ENCODE data around the gene OR2T2. TPM values are rescaled to one million over a fixed set of nuclear protein-coding genes. Genes with fewer than 3 reads are reported as not detected.
"Not testable (repeated sequence)": the region's sequence is repeated elsewhere in the genome, so short reads cannot be mapped to it uniquely, and the experiment has no call there.

The OR2T2 gene
- total and polyA plus RNA-seq, 9 of the 15 experiments (the other 6 are each of a cell fraction or from before 2014, with no cell fraction given): not detected

DNA sequence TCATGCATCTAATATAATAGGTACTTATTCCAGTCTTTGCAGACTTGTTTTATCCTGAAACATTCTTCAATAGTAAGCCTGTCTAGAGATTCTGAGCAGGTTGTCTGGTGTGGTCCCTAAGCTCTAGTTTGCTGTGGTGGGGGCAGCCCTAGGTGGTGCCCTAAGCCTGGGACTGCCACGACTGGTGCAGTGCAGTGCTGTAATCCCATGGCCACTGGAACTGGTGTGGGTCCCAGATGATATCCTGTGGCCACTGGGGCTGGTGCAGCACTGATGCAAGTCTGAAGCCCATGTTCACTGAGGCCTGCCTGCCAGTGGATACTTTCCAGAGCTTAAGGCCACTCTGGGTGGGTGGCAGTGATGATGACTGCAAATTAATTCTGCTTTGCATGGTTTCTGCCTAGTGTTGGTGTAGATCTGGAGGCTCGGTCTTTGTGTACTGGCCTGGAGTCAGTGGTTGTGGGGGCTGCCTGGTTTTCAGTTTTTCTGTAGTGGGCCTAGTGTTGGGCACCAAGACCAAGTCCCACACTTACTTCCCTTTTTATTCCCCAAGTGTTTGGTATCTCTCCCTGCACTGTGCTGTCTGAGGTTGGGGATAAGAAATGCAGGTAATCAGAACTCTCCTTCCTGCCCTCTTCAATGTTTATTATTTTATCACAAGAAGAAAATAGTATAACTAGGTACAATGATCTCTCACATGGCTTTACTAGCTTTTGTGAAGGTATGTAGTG, 55.0 kb downstream of the OR2T2 start:
- H3K36me3 ChIP-seq (ENCODE audit: control insufficient read depth, insufficient read depth, low read length); H4K20me1 ChIP-seq (replicated peaks; ENCODE audit: control insufficient read depth, insufficient read depth, low read length); H3K9ac ChIP-seq (ENCODE audit: insufficient read depth in 1 of 2, low read depth in 2 of 2, low read length in 2 of 2); intact Hi-C loops (cut with micrococcal nuclease); H3K4me1 ChIP-seq (replicated peaks in 1 of 2; ENCODE audit: control insufficient read depth in 2 of 2, insufficient read depth in 2 of 2, low read length in 2 of 2); ATAC-seq; BruUV-seq (replicated peaks); FAIRE-seq; H3K9me3 ChIP-seq (replicated peaks; ENCODE audit: control insufficient read depth, insufficient read depth, low read depth, low read length); H3K27me3 ChIP-seq (ENCODE audit: control insufficient read depth in 2 of 2, insufficient read depth in 2 of 2, low read length in 2 of 2); POLR2A ChIA-PET; H3K4me2 ChIP-seq (ENCODE audit: insufficient read depth, low read length); H3K4me3 ChIP-seq; H3K79me2 ChIP-seq (ENCODE audit: control insufficient read depth, insufficient read depth, low read length); H3K9me1 ChIP-seq (ENCODE audit: control insufficient read depth, insufficient read depth, low read length); H3K27ac ChIP-seq (ENCODE audit: extremely low read depth, low read depth, low read length); H2AFZ ChIP-seq (ENCODE audit: low read depth, low read length); CTCF ChIA-PET (ENCODE audit: low intra/inter-chr PET ratio): not testable (repeated sequence)
- in situ Hi-C loops (cut with MboI): loop anchor here (5.0 kb wide), 1 partner anchor 47 kb away; no protein-coding TSS in a partner anchor
- WGBS (ENCODE audit: insufficient coverage, low coverage, missing lambda C conversion rate): 0% methylated on average over 1 of the region's 2 CpGs
- peak in 1 of 4 experiments; percentile 1 for DNase-seq (ENCODE audit: extremely low read depth in 1 of 4, low spot score in 3 of 4)

Other genes with a start within 250 kb of the OR2T2 start
Only the 7 nearest of the 18 such genes appear.
- not detected in 2 replicates for gene OR14C36, start 96.9 kb upstream of the OR2T2 start, total RNA-seq (2014; rRNA removed)
- not detected in 2 replicates for gene OR14C36, start 96.9 kb upstream of the OR2T2 start, total RNA-seq (2014; rRNA removed; fragmentation: Illumina TruSeq; extraction: Trizol)
- not detected in 2 replicates for gene OR14C36, start 96.9 kb upstream of the OR2T2 start, total RNA-seq (2015; rRNA removed; fragmentation: Illumina TruSeq; extraction: Trizol)
- gene OR14C36, start 96.9 kb upstream of the OR2T2 start, total RNA-seq (2021): not detected in 2 replicates
- gene OR14C36, start 96.9 kb upstream of the OR2T2 start, polyA plus RNA-seq (2011; rRNA removed): 0.11 TPM in 1 of 2 replicates, not detected in the other
- gene OR14C36, start 96.9 kb upstream of the OR2T2 start, polyA plus RNA-seq (2014; fragmentation: Illumina TruSeq; extraction: Trizol): not detected in 2 replicates
- not detected for gene OR14C36, start 96.9 kb upstream of the OR2T2 start, polyA plus RNA-seq (2014; fragmentation: Nextera tagmentation; extraction: Ambion mirVana)
- not detected in 2 replicates for gene OR14C36, start 96.9 kb upstream of the OR2T2 start, polyA plus RNA-seq (2014; rRNA removed)
- gene OR2T4, start 84.0 kb upstream of the OR2T2 start, total RNA-seq (2014; rRNA removed): not detected in 2 replicates
- not detected in 2 replicates for gene OR2T4, start 84.0 kb upstream of the OR2T2 start, total RNA-seq (2014; rRNA removed; fragmentation: Illumina TruSeq; extraction: Trizol)
- gene OR2T4, start 84.0 kb upstream of the OR2T2 start, total RNA-seq (2015; rRNA removed; fragmentation: Illumina TruSeq; extraction: Trizol): not detected in 2 replicates
- not detected in 2 replicates for gene OR2T4, start 84.0 kb upstream of the OR2T2 start, total RNA-seq (2021)
- gene OR2T4, start 84.0 kb upstream of the OR2T2 start, polyA plus RNA-seq (2011; rRNA removed): 0.39 TPM in 1 of 2 replicates, not detected in the other
- not detected in 2 replicates for gene OR2T4, start 84.0 kb upstream of the OR2T2 start, polyA plus RNA-seq (2014; fragmentation: Illumina TruSeq; extraction: Trizol)
- not detected for gene OR2T4, start 84.0 kb upstream of the OR2T2 start, polyA plus RNA-seq (2014; fragmentation: Nextera tagmentation; extraction: Ambion mirVana)
- not detected in 2 replicates for gene OR2T4, start 84.0 kb upstream of the OR2T2 start, polyA plus RNA-seq (2014; rRNA removed)
- not detected in 2 replicates for gene OR2T6, start 69.9 kb upstream of the OR2T2 start, total RNA-seq (2014; rRNA removed)
- gene OR2T6, start 69.9 kb upstream of the OR2T2 start, total RNA-seq (2014; rRNA removed; fragmentation: Illumina TruSeq; extraction: Trizol): not detected in 2 replicates
- gene OR2T6, start 69.9 kb upstream of the OR2T2 start, total RNA-seq (2015; rRNA removed; fragmentation: Illumina TruSeq; extraction: Trizol): not detected in 2 replicates
- not detected in 2 replicates for gene OR2T6, start 69.9 kb upstream of the OR2T2 start, total RNA-seq (2021)
- gene OR2T6, start 69.9 kb upstream of the OR2T2 start, polyA plus RNA-seq (2011; rRNA removed): not detected in 2 replicates
- not detected in 2 replicates for gene OR2T6, start 69.9 kb upstream of the OR2T2 start, polyA plus RNA-seq (2014; fragmentation: Illumina TruSeq; extraction: Trizol)
- gene OR2T6, start 69.9 kb upstream of the OR2T2 start, polyA plus RNA-seq (2014; fragmentation: Nextera tagmentation; extraction: Ambion mirVana): not detected
- not detected in 2 replicates for gene OR2T6, start 69.9 kb upstream of the OR2T2 start, polyA plus RNA-seq (2014; rRNA removed)
- gene OR2T1, start 42.6 kb upstream of the OR2T2 start, total RNA-seq (2014; rRNA removed): not detected in 2 replicates
- gene OR2T1, start 42.6 kb upstream of the OR2T2 start, total RNA-seq (2014; rRNA removed; fragmentation: Illumina TruSeq; extraction: Trizol): not detected in 2 replicates
- not detected in 2 replicates for gene OR2T1, start 42.6 kb upstream of the OR2T2 start, total RNA-seq (2015; rRNA removed; fragmentation: Illumina TruSeq; extraction: Trizol)
- not detected in 2 replicates for gene OR2T1, start 42.6 kb upstream of the OR2T2 start, total RNA-seq (2021)
- not detected in 2 replicates for gene OR2T1, start 42.6 kb upstream of the OR2T2 start, polyA plus RNA-seq (2011; rRNA removed)
- not detected in 2 replicates for gene OR2T1, start 42.6 kb upstream of the OR2T2 start, polyA plus RNA-seq (2014; fragmentation: Illumina TruSeq; extraction: Trizol)
- gene OR2T1, start 42.6 kb upstream of the OR2T2 start, polyA plus RNA-seq (2014; fragmentation: Nextera tagmentation; extraction: Ambion mirVana): not detected
- not detected in 2 replicates for gene OR2T1, start 42.6 kb upstream of the OR2T2 start, polyA plus RNA-seq (2014; rRNA removed)
- not detected in 2 replicates for gene OR2T3, start 27.7 kb downstream of the OR2T2 start, total RNA-seq (2014; rRNA removed)
- gene OR2T3, start 27.7 kb downstream of the OR2T2 start, total RNA-seq (2014; rRNA removed; fragmentation: Illumina TruSeq; extraction: Trizol): not detected in 2 replicates
- gene OR2T3, start 27.7 kb downstream of the OR2T2 start, total RNA-seq (2015; rRNA removed; fragmentation: Illumina TruSeq; extraction: Trizol): not detected in 2 replicates
- gene OR2T3, start 27.7 kb downstream of the OR2T2 start, total RNA-seq (2021): not detected in 2 replicates
- gene OR2T3, start 27.7 kb downstream of the OR2T2 start, polyA plus RNA-seq (2011; rRNA removed): not detected in 2 replicates
- gene OR2T3, start 27.7 kb downstream of the OR2T2 start, polyA plus RNA-seq (2014; fragmentation: Illumina TruSeq; extraction: Trizol): not detected in 2 replicates
- not detected for gene OR2T3, start 27.7 kb downstream of the OR2T2 start, polyA plus RNA-seq (2014; fragmentation: Nextera tagmentation; extraction: Ambion mirVana)
- gene OR2T3, start 27.7 kb downstream of the OR2T2 start, polyA plus RNA-seq (2014; rRNA removed): not detected in 2 replicates
- not detected in 2 replicates for gene OR2T5, start 43.0 kb downstream of the OR2T2 start, total RNA-seq (2014; rRNA removed)
- not detected in 2 replicates for gene OR2T5, start 43.0 kb downstream of the OR2T2 start, total RNA-seq (2014; rRNA removed; fragmentation: Illumina TruSeq; extraction: Trizol)
- not detected in 2 replicates for gene OR2T5, start 43.0 kb downstream of the OR2T2 start, total RNA-seq (2015; rRNA removed; fragmentation: Illumina TruSeq; extraction: Trizol)
- not detected in 2 replicates for gene OR2T5, start 43.0 kb downstream of the OR2T2 start, total RNA-seq (2021)
- not detected in 2 replicates for gene OR2T5, start 43.0 kb downstream of the OR2T2 start, polyA plus RNA-seq (2011; rRNA removed)
- not detected in 2 replicates for gene OR2T5, start 43.0 kb downstream of the OR2T2 start, polyA plus RNA-seq (2014; fragmentation: Illumina TruSeq; extraction: Trizol)
- not detected for gene OR2T5, start 43.0 kb downstream of the OR2T2 start, polyA plus RNA-seq (2014; fragmentation: Nextera tagmentation; extraction: Ambion mirVana)
- gene OR2T5, start 43.0 kb downstream of the OR2T2 start, polyA plus RNA-seq (2014; rRNA removed): not detected in 2 replicates
- gene OR2G6, start 62.4 kb downstream of the OR2T2 start, total RNA-seq (2014; rRNA removed): not detected in 2 replicates
- not detected in 2 replicates for gene OR2G6, start 62.4 kb downstream of the OR2T2 start, total RNA-seq (2014; rRNA removed; fragmentation: Illumina TruSeq; extraction: Trizol)
- not detected in 2 replicates for gene OR2G6, start 62.4 kb downstream of the OR2T2 start, total RNA-seq (2015; rRNA removed; fragmentation: Illumina TruSeq; extraction: Trizol)
- not detected in 2 replicates for gene OR2G6, start 62.4 kb downstream of the OR2T2 start, total RNA-seq (2021)
- gene OR2G6, start 62.4 kb downstream of the OR2T2 start, polyA plus RNA-seq (2011; rRNA removed): not detected in 2 replicates
- not detected in 2 replicates for gene OR2G6, start 62.4 kb downstream of the OR2T2 start, polyA plus RNA-seq (2014; fragmentation: Illumina TruSeq; extraction: Trizol)
- not detected for gene OR2G6, start 62.4 kb downstream of the OR2T2 start, polyA plus RNA-seq (2014; fragmentation: Nextera tagmentation; extraction: Ambion mirVana)
- gene OR2G6, start 62.4 kb downstream of the OR2T2 start, polyA plus RNA-seq (2014; rRNA removed): 0.01 TPM in 1 of 2 replicates, not detected in the other

Measured in K562 (cell line).